IPS-18a (cell line): ENCODE data around the gene CLASP1.
"Not testable (repeated sequence)": the region's sequence is repeated elsewhere in the genome, so short reads cannot be mapped to it uniquely, and the experiment has no call there.

ENCODE experiments used
- H3K27ac ChIP-seq: one replicate; pipeline ENCODE4 v1.5.1; 2013; ENCODE audit warnings: low read length
- H3K27me3 ChIP-seq: one replicate; pipeline ENCODE4 v1.6.1; 2013; ENCODE audit warnings: mild to moderate bottlenecking, low read length; ENCODE audit not compliant: control insufficient read depth, insufficient read depth
- H3K36me3 ChIP-seq: one replicate; pipeline ENCODE4 v1.6.1; 2013; ENCODE audit warnings: low read depth, low read length; ENCODE audit not compliant: control insufficient read depth
- H3K4me1 ChIP-seq: one replicate; pipeline ENCODE4 v1.6.1; 2013; ENCODE audit warnings: low read depth, low read length; ENCODE audit not compliant: control insufficient read depth
- H3K4me3 ChIP-seq: one replicate; pipeline ENCODE4 v1.5.1; 2013; ENCODE audit warnings: low read length
- H3K9ac ChIP-seq: one replicate; pipeline ENCODE4 v1.6.1; 2013; ENCODE audit warnings: mild to moderate bottlenecking, low read length, moderate library complexity
- H3K9me3 ChIP-seq: one replicate; pipeline ENCODE4 v1.6.1; 2013; ENCODE audit warnings: low read depth, low read length; ENCODE audit not compliant: control insufficient read depth

The CLASP1 gene

DNA sequence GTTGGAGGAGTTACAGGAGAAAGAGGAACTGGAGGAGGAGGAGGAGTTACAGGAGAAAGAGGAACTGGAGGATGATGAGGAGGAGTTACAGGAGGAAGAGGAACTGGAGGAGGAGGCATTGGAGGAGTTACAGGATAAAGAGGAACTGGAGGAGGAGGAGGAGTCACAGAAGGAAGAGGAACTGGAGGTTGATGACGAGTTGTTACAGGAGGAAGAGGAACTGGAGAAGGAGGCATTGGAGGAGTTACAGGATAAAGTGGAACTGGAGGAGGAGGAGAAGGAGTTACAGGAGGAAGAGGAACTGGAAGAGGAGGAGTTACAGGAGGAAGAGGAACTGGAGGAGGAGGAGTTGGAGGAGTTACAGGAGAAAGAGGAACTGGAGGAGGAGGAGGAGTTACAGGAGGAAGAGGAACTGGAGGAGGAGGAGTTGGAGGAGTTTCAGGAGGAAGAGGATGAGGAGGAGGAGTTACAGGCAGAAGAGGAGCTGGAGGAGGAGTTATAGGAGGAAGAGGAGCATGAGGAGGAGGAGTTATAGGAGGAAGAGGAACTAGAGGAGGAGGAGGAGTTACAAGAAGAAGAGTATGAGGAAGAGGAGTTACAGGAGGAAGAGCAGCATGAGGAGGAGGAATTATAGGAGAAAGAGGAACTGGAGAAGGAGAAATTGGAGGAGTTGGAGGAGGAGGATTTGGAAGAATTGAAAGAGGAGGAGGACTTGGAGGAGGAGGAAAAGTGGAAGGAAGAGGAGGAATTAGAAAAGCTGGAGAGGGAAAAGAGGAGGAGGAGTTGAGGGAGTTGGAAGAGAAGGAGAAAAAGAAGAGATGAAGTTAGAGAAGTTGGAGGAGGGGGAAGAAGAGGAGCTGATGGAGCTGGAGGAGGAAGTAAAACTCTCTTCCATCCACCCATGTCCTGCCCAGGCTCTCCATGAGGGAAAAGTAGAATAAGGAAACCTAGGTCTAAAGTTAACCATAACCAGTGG is 37.2 kb downstream of the CLASP1 start:
- Histone ChIP-seq H3K36me3 (no peaks in the 10 kb centered on the region), H3K9ac (no peak overlapping the region), H3K9me3 (no peaks in the 10 kb centered on the region), H3K27me3 (no peaks in the 10 kb centered on the region), H3K27ac (no peak overlapping the region), H3K4me3 (no peak overlapping the region), H3K4me1 (no peaks in the 10 kb centered on the region)

GRCh38 chr2:121611048-121611649 is 38.1 kb downstream of the CLASP1 start:
- H3K4me3 ChIP-seq, H3K27ac ChIP-seq, H3K36me3 ChIP-seq, H3K27me3 ChIP-seq, H3K9me3 ChIP-seq, H3K9ac ChIP-seq, H3K4me1 ChIP-seq: not testable (repeated sequence)

- H3K36me3 ChIP-seq, H3K9me3 ChIP-seq, H3K4me3 ChIP-seq, H3K9ac ChIP-seq, H3K27ac ChIP-seq, H3K27me3 ChIP-seq, H3K4me1 ChIP-seq: not testable (repeated sequence)
Observed at GRCh38 chr2:121610487-121610874, 38.8 kb downstream of the CLASP1 start.

GRCh38 chr2:121608967-121609366 is 40.3 kb downstream of the CLASP1 start:
- Histone ChIP-seq H3K9ac (no peak overlapping the region), H3K9me3 (no peaks in the 10 kb centered on the region), H3K4me3 (no peak overlapping the region), H3K27me3 (no peaks in the 10 kb centered on the region), H3K27ac (no peak overlapping the region), H3K4me1 (no peaks in the 10 kb centered on the region), H3K36me3 (peaks cover 12% of the 10 kb centered on the region)

GRCh38 chr2:121608367-121608766 is 40.9 kb downstream of the CLASP1 start:
- H3K4me3 ChIP-seq = no peak overlapping the region
- H3K9me3 ChIP-seq = no peaks in the 10 kb centered on the region
- no peak overlapping the region for H3K27ac ChIP-seq
- no peaks in the 10 kb centered on the region for H3K4me1 ChIP-seq
- no peaks in the 10 kb centered on the region for H3K27me3 ChIP-seq
- peaks cover 12% of the 10 kb centered on the region for H3K36me3 ChIP-seq
- H3K9ac ChIP-seq = no peak overlapping the region

DNA sequence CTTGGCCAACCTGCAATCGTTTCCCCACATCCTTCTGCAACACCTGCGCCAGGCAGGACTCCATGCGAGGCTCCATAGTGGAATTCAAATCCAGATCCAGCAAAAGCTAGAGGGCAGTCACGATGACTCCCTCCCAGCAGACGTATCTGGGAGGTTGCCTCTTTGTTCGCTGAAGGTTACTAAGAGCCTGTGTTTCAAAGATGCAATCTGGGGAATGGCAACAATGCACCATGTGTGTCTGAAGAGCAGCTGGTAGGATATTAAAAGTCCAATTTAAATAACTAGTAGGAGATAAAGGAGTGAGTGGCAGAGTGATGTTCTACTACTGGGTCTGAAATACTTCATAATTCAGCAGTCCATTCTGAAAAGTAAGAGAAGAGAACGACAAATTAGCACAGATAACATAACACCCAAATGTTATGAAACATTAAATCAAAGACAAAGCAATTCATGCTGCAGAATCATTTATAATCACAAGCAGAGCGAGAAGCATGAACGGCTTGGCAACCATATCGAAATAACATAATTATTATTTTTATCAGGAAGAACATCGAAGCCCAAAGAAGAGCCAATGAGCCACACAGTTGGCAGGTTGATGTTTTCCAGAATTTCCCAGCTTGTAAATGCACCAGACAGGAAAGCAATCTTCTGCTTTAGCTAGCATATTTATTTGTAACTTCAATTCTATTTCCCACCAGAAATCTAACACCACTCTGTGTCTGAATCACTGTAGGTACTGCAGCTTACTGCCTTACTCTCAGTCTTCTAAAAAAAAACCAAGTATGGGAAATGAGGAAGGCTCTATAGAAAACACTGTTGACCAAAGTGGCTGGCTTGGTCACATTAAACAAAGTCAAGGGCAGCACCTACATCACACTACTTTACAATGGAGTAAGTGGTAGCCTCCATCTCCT is 43.2 kb downstream of the CLASP1 start:
- Histone ChIP-seq H3K9me3 (no peaks in the 10 kb centered on the region), H3K4me3 (no peak overlapping the region), H3K27me3 (no peaks in the 10 kb centered on the region), H3K36me3 (peaks cover 12% of the 10 kb centered on the region), H3K4me1 (no peaks in the 10 kb centered on the region), H3K27ac (no peak overlapping the region), H3K9ac (no peak overlapping the region)

DNA sequence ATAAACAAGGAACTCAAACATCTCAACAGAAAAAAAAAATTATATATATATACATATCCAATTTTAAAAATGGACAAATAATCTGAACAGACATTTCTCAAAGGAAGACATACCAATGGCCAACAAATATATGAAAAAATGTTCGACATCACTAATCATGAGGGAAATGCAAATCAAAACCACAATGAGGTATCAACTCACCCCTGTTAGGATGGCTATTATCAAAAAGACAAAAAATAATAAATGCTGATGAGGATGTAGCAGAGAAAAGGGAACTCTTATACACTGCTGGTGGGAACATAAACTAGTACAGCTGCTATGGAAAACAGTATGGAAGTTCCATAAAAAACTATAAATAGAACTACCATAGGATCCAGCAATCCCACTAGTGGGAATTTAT is 46.1 kb downstream of the CLASP1 start:
- Histone ChIP-seq H3K4me3 (no peak overlapping the region), H3K27ac (no peak overlapping the region), H3K27me3 (no peaks in the 10 kb centered on the region), H3K9ac (no peak overlapping the region), H3K9me3 (no peaks in the 10 kb centered on the region), H3K36me3 (peaks cover 12% of the 10 kb centered on the region), H3K4me1 (no peaks in the 10 kb centered on the region)

GRCh38 chr2:121599963-121600651 is 49.2 kb downstream of the CLASP1 start:
- Histone ChIP-seq H3K4me3 (no peak overlapping the region), H3K27me3 (no peaks in the 10 kb centered on the region), H3K9ac (no peak overlapping the region), H3K27ac (no peak overlapping the region), H3K9me3 (no peaks in the 10 kb centered on the region), H3K4me1 (no peaks in the 10 kb centered on the region), H3K36me3 (peaks cover 4% of the 10 kb centered on the region)

- Histone ChIP-seq H3K4me1 (no peaks in the 10 kb centered on the region), H3K27me3 (no peaks in the 10 kb centered on the region), H3K36me3 (no peaks in the 10 kb centered on the region), H3K9me3 (no peaks in the 10 kb centered on the region), H3K9ac (no peak overlapping the region), H3K4me3 (no peak overlapping the region), H3K27ac (no peak overlapping the region)
Observed at GRCh38 chr2:121598087-121598486, 51.2 kb downstream of the CLASP1 start.

DNA sequence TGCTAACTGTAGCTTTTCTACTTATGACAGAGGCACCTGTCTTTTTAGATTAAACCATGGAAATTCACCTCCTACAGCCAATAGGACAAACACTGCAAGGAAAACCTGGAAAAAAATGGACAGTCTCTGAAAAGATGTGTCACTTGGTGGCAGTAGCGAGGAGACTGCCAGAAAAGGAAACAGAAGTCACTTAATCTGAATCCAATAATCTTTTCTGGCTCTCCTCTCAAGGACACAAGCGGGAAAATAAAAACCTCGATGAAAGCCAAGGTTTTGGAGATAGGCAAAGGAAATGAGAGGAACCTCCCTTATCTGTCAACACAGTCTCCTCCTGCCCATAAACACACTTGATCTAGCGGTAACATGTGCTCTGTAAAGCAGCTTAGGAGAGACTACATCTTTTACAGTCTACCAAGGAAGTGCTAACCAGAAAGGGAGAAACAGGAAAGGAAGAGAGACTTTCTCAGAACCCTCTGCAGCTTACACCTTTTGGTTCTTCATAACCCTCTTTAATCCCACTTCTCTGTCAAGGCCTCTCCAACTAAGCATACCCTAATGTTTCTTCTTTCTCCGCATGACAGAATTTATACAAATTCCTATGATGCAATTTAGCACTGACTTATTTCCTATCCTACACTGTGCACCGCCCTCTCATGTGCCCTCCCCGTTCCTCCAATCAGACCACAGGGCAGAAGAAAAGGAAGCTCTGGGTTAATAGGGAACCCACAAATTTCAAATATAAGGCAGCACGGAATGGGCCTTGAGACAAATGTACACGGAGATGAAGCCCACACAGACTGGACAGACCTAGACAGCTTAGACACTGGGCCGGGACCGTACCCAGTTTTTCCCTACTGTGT is 52.8 kb downstream of the CLASP1 start:
- H3K27ac ChIP-seq = no peak overlapping the region
- no peaks in the 10 kb centered on the region for H3K36me3 ChIP-seq
- H3K4me3 ChIP-seq = no peak overlapping the region
- no peak overlapping the region for H3K9ac ChIP-seq
- no peaks in the 10 kb centered on the region for H3K9me3 ChIP-seq
- H3K27me3 ChIP-seq = no peaks in the 10 kb centered on the region
- no peaks in the 10 kb centered on the region for H3K4me1 ChIP-seq
